HG03520 (cell line): ENCODE data around the gene RTN3.
"Not testable (repeated sequence)": the region's sequence is repeated elsewhere in the genome, so short reads cannot be mapped to it uniquely, and the experiment has no call there.

Experiments used
- ATAC-seq: cut with Tn5 transposase; IDR thresholded peaks from one replicate; pipeline ENCODE4 v1.9.1; 2021; ENCODE audit warnings: mild to moderate bottlenecking, moderate library complexity; ENCODE audit not compliant: unreplicated experiment

Gene RTN3, protein sequence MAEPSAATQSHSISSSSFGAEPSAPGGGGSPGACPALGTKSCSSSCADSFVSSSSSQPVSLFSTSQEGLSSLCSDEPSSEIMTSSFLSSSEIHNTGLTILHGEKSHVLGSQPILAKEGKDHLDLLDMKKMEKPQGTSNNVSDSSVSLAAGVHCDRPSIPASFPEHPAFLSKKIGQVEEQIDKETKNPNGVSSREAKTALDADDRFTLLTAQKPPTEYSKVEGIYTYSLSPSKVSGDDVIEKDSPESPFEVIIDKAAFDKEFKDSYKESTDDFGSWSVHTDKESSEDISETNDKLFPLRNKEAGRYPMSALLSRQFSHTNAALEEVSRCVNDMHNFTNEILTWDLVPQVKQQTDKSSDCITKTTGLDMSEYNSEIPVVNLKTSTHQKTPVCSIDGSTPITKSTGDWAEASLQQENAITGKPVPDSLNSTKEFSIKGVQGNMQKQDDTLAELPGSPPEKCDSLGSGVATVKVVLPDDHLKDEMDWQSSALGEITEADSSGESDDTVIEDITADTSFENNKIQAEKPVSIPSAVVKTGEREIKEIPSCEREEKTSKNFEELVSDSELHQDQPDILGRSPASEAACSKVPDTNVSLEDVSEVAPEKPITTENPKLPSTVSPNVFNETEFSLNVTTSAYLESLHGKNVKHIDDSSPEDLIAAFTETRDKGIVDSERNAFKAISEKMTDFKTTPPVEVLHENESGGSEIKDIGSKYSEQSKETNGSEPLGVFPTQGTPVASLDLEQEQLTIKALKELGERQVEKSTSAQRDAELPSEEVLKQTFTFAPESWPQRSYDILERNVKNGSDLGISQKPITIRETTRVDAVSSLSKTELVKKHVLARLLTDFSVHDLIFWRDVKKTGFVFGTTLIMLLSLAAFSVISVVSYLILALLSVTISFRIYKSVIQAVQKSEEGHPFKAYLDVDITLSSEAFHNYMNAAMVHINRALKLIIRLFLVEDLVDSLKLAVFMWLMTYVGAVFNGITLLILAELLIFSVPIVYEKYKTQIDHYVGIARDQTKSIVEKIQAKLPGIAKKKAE

DNA sequence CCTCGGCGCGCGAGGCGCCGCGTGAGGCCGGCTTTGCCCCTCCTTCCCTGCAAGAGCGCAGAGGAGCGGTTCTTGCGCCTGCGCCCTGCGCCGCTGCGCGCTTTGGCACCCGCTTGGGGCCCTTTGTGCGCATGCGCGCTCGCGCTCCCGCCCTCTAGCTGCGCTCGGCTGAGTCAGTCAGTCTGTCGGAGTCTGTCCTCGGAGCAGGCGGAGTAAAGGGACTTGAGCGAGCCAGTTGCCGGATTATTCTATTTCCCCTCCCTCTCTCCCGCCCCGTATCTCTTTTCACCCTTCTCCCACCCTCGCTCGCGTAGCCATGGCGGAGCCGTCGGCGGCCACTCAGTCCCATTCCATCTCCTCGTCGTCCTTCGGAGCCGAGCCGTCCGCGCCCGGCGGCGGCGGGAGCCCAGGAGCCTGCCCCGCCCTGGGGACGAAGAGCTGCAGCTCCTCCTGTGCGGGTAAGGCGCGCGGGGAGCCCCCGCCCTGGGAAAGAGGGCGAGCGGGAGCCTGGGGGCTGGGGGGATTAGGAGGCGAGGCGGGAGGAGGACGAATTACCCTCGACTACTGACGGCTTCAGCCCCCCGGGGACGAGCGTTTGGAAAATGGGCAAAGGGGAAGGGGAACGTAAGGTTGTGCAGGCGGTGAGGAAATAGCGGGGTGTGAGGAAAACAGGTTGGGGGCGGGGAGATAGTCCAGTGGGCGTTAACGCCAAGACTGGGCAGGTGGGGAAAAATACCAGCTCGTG lies at the start of gene RTN3:
TSS of gene RTN3 (plus strand) at position 180 of the 745 bp plus-strand sequence. CDS start at position 317, 137 bp downstream.
- ATAC-seq, result peak; percentile 81

DNA sequence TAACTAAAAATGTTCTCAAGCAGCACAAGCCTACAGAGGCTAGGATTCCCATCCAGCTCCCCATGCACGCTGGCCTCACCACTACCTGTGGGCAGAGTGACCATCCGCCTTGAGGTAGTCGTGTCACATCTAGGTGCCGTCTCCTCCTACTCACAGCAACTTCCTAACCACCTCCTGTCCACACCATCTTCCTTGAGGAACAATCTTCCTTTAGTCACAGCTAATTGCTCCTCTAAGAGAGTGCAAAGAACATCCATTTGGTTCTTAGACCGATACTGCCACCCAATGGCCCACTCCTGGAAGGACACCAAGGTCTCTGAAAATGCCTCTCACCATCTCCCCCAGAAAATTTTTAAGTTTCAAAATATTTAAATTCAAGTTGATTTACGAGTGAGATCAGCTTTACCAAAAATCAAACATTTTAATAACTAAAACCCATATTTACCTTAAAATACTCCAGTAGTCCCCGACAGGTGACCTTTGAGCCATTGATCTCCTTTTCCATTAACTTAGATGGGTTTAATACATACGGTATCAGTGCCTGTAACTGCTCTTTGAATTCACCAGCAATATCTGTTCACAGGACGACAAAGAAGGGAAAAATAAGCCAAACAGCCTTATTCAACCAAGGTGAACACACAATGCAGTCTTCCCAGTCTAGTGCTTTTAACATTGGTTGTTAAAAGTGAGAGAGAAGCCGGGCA lies 45.4 kb upstream of the RTN3 start:
- ATAC-seq, result no peak

DNA sequence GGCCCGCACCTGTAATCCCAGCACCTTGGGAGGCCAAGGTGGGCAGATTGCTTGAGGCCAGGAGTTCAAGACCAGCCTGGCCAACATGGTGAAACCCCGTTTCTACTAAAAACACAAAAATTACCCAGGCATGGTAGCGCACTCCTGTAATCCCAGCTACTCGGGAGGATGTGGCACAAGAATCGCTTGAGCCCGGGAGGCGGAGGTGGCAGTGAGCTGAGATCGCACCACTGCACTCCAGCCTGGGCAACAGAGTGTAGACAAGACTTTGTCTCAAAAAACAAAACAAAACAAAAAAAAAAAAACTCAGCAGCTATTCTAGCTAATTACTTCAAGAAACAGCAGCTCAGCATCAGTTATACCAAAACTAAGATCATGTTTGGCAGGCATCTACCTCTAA lies 42.9 kb upstream of the RTN3 start:
- ATAC-seq, result not testable (repeated sequence)

DNA sequence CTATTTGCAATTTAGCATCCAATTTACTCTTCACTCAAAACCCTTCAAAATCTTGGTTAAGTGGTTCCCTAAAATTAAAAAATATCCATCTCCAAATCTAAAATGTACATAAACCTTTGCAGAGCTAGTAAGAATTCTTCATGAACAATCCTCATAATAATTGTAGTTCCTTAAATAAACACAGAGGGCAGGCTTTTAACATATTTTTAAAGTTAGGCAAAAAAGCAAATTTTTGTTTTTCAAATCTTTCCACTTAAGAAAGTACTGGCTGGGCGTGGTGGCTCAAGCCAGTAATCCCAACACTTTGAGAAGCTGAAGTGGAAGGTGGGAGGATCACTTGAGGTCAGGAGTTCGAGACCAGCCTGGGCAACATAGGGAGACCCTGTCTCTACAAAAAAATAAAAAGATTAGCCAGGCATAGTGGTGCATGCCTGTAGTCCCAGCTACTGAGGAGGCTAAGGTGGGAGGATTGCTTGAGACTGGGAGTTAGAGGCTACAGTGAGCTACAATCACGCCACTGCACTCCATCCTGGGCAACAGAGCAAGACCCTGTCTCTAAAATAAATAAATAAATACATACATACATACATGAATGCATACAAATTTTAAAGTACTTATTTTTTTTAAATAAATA lies 42.0 kb upstream of the RTN3 start:
- ATAC-seq, result no peak

DNA sequence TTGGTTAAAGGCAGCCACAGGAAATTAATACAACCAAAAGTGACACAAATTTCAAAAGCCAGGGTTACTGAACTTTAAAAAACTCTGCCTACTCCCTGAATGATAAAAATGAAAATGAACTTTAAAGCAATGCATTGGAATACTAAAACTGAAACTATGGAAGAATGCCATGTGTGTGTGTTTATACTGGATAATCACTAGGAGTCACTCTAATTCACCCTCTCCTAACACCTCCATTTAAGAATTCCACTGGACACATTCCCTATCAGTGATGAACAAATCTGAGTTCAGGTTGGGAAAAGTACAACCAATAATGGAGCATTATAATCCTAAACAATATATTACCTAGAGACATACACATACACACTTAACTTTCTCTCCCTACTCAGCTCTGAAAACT lies 39.6 kb upstream of the RTN3 start:
- ATAC-seq, result no peak

DNA sequence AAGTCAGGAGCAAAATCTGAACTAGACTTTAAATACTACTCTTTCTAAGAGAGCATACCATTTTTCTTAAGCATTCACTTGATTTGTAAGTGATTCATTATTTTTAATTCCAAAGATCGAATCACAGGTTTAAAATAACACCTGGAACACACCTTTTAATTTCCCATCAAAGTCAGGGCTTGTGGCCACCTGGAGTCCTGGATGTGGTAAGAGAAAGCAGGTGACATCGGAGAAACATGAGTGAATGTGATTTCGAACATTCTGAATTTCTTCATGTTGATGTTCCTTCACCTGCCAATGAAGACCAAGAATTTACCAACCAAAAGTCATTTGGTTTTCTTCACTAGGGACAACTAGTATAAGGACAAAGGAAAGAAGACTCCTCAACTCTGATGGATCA lies 38.1 kb upstream of the RTN3 start:
- ATAC-seq, result no peak

DNA sequence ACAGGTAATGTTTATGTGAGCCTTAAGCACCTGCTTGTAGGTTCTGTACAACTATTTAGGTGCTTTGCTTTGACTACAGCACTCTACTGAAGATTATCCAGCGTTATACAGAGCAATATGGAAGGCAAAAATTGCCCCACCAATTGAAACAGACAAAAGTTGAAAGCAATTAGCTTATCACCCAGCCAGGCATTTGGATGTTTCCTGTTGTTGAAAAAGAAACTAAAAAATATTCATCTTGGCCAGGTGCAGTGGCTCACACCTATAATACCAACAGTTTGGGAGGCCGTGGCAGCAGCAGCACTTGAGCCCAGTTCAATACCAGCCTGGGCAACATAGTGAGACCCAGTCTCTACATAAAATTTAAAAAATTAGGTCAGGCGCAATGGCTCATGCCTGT lies 28.6 kb upstream of the RTN3 start:
- no peak for ATAC-seq

DNA sequence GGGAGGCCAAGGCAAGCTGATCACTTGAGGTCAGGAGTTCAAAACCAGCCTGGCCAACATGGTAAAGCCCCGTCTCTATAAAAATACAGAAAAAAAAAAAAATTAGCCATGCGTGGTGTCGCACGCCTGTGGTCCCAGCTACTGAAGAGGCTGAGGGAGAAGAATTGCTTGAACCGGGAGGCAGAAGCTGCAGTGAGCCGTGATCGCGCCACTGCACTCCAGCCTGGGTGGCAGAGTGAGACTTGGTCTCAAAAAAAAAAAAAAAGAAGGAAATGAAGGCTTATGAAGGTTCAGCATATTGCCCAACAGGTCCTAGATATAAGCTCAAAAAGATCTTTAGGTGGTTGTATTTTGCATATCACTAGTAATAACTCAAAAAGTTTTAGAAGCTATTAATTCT lies 20.3 kb upstream of the RTN3 start:
- ATAC-seq, result no peak

DNA sequence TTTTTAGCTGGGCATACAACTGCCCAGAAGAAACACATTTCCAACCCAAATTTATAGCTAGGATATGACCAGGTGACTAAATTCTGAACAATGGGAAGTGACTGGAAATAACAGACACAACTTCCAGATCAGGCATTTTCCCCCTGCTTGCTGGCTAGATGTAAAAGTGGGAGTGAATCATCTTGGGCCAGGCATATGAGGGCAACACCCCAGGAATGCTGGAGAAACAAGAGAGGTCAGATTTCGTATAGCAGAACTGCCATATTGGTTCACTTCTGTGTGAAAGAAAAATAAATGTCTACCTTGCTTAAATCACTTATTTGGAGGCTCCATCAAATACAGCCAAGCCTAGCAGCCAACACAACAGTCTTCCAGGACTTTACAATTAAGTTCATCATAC lies 17.5 kb upstream of the RTN3 start:
- ATAC-seq, result no peak

DNA sequence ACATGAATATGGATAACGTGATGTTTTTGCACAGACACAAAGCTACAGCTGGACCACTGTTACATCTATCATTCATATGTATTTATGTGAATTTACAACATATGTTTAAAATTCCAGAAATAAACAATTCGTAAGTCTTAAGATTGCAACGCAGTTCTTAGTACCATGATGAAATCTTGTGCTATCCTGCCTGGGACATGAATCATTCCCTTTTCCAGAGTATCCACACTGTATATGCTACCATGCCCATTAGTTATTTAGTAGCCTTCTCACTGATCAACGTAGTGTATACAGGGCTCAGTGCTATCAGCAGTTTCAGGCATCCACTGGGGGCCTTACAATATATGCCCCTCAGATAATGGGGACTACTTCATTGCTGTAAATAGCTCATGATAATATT lies 14.4 kb upstream of the RTN3 start:
- no peak for ATAC-seq

DNA sequence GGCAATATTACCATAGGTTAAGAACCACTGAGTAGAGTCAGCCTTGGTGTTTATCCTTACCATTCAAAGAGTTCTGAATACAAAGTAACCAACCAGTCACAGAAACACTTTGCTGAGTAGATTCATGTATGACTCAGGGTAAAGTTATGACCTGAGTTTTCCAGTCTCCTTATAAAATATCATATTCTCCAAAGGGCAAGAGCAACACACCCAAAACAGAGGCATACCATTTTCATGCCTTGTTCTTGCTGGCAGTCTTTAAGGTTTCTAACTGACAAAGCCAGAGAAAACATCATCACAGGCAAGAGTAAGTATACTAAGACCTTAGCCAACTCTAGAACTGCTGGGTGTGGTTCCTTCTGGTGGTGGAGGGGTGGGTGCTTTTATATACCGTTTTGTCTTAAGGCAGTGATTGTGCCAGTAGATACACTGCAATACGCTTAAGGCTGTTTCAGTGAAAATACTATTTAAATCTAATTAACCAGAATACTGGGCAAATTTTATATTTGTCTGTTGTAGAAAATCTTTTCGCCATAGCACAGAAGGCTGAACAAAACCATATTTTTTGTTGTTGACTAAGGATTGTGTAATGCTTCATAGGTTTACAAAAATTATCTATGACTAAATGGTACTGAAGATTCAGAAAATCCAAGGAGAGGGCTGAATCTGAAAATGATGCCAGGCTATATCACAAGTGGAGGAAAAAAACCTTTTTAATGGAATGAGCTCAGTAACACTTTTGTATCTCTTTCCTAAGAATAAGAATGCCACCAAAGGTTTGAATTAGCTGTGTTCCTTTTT lies 13.1 kb upstream of the RTN3 start:
- ATAC-seq, result no peak

DNA sequence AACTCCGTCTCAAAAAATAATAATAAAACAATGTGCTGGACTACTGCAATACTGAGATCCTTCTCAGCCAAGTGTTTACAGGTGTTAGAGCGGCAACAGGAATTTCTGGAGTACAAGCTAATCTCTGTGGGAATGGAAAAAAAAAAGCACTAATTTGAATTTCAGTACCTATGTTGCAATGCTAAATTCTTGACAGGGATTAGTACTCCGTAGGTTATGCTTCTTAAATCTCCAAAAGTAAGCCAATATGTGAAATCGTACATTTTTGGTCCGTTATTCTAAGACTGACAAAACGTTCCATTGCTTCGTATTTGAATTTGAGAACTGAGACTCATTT lies 11.2 kb upstream of the RTN3 start:
- no peak for ATAC-seq

DNA sequence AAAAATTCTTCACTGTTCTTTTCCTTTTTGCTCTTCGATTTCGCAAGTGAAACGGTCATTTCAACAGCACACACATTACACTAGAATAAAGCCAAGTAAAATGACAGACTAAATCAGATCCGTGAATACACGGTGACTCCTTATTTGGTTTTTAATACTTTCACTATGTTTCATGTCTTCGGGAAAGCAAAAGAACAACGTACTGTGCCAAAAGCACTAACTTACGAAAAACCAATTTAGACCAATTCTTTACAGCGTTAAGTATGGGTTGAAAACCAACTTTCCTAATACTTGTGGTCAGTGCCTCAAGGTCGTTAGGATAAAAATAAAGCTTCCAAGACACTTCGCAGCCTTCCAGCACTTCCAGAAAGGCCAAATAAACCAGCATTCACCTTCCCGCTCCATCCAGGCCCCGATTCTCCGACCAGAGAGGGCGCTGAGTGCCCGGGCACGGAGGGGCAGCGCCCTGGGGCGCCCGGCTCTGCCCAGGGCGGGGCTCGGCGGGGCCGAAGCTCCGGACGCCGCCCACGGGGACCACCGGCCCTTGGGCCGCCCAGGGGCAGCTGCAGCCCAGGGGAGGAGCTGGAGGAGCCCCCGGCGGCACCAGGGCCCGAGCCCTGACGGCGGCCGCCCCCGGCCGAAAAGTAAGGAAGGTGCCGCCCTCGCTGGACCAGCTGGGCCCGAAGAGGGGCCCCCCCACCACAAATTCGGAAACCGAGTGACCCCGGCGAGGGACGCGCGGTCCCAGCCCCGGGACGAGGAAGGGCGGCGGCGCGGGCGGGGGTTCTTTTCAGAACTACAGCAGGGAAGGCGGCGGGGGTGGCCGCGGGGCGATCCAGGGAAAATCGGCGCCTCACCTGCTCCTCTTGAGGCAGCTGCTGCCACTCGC lies 10.6 kb upstream of the RTN3 start:
- ATAC-seq, result peak; percentile 24

DNA sequence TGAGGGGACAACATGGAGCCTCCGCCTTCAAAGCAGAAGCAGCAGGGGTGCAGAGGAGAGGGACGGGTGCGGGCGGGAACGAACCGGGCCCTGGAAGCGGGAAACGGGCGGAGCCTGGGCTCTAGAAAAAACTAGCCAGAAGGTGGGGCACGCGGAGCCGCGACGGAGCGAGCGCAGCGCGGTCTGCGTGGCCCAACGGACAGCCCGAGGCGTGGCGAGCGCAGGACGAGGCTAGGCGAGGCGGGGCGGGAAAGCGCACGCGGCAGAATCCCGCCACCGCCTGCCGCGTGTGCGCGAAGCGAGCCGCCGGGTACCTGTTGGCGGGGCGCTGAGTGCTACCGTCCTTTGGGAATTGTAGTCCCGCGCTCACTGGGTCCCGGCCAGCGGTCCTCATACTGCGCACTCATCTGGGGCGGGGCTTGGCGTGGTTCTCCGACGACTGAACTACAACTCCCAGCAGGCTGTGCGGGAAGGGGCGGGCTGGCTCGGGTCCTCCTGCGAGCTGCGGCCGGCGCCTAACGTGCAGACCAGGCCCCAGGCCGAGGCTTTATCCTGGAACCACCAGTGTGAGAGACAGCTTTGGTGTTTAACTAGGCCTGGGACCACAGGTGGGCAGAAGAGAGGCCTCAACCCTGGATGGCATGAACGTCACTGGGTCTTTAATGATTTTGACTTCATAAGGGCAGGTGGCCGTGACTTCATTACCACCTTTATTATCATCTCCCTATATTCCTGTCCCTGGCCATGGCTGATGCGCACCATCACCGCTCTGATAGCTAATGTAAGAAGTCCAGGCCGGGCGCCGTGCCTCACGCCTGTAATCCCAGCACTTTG lies 9.8 kb upstream of the RTN3 start, which contains the start of gene ATL3:
TSS of gene ATL3 (minus strand) at position 55 of the 834 bp plus-strand sequence. CDS start at position 14, 41 bp downstream.
- ATAC-seq, result peak; percentile 87

DNA sequence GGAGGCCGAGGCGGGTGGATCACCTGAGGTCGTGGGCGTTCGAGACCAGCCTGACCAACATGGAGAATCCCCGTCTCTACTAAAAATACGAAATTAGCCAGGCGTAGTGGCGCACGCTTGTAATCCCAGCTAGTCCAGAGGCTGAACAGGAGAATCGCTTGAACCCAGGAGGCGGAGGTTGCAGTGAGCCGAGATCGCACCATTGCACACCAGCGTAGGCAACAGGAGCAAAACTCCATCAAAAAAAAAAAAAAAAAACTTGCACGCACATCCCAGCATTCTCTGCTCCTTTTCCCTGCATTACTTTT lies 9.2 kb upstream of the RTN3 start:
- ATAC-seq, result no peak

DNA sequence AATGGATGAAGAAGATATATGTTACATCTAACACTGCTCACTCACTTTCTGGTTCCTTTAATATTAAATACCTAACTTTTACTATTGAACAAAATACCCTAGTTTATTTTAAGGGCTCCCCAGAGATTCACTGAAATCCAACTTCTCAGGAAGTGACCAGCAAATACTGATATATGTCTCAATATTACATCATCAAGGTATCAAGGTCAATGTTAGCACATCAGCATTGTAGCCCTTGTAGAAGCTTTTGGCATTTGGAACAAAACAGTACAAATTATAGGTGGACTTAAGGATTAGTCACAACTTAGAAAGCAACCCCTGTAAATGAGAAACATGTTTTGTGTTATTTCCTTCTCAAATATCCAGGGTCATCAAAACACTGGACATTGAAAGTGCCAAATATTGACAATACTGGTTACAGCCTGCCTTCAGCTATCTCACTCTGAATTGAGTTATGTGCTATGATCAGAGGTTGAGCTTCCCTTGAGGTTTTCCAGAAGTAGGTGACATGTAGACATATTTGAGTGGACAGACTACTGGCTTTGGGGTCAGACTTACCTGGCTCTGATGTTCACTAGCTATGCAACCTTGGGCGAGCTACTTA lies 8.3 kb upstream of the RTN3 start:
- no peak for ATAC-seq

DNA sequence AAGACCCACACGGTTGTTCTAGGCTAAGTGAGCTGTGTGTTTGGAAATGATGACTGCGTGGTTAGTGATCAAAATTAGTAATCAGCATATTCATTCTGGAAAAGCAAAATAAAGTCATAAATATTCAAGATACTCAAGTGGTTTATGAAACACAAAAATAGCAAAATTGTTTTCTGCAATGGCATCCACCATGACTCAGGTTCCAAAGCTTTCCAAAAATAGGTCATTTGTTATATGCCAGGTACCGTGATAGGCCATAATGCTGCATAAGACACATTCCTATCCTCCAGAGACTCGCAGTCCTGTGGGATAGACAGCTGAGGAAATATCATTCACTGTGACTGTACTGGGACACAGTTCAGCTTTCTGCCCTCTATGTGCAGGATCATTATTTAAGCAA lies 7.7 kb upstream of the RTN3 start:
- no peak for ATAC-seq
